ENCODE results near the gene BRWD1.

DNA sequence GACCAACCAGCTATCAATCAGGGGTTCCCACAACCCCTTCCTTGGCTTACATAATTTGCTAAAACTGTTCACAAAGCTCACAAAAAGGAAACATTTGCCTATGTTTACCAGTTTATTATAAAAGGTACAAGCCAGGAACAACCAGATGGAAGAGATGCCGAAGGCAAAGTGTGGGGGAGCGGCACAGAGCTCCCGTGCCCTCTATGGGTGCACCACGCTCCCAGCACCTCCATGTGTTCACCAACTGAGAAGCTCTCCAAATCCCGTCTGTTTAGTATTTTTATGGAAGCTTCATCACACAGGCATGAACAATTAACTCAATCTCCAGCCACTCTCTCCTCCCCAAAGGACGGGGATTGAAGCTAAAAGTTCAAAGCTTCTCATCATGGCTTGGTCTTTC, 163.1 kb downstream of the BRWD1 start:
- TF ChIP-seq, protein P1, sequence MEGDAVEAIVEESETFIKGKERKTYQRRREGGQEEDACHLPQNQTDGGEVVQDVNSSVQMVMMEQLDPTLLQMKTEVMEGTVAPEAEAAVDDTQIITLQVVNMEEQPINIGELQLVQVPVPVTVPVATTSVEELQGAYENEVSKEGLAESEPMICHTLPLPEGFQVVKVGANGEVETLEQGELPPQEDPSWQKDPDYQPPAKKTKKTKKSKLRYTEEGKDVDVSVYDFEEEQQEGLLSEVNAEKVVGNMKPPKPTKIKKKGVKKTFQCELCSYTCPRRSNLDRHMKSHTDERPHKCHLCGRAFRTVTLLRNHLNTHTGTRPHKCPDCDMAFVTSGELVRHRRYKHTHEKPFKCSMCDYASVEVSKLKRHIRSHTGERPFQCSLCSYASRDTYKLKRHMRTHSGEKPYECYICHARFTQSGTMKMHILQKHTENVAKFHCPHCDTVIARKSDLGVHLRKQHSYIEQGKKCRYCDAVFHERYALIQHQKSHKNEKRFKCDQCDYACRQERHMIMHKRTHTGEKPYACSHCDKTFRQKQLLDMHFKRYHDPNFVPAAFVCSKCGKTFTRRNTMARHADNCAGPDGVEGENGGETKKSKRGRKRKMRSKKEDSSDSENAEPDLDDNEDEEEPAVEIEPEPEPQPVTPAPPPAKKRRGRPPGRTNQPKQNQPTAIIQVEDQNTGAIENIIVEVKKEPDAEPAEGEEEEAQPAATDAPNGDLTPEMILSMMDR (IDR thresholded peaks at IDR 0.05): no peak
- no peak for TF ChIP-seq POLR2A (IDR thresholded peaks at IDR 0.05)
